GM12878 (cell line): ENCODE measurements around the gene PDE9A. TPM values are rescaled to one million over a fixed set of nuclear protein-coding genes. Genes with fewer than 3 reads are reported as not detected.

Experiments used
- ATAC-seq: fragments of 200-7000 bp; cut with Tn5 transposase; 3 replicates; pipeline ENCODE4 v1.9.1; 2020; ENCODE audit warnings: mild to moderate bottlenecking, moderate library complexity
- BruUV-seq: library from RNA; stranded (reverse); fragments of 400-500 nt; replicated peaks from 2 replicates; lab custom pipeline; 2021; lab: Mats Ljungman, UMichigan
- CTCF ChIA-PET: fragments of 300-600 bp; sonication (Branson Sonifier 250); formaldehyde crosslinking; extraction: SDS; loops from one replicate; lab custom pipeline; 2021; ENCODE audit warnings: inconsistent platforms; lab: Yijun Ruan, JAX
- POLR2A ChIA-PET: fragments of 350-600 bp; formaldehyde crosslinking; extraction: SDS; loops from one replicate; lab custom pipeline; 2021; ENCODE audit warnings: inconsistent platforms; lab: Charles Lee
- RAD21 ChIA-PET: fragments of 300-600 bp; sonication (Branson Sonifier 250); formaldehyde crosslinking; loops from one replicate; lab custom pipeline; 2023; ENCODE audit warnings: antibody characterized with exemption; ENCODE audit not compliant: unreplicated experiment; lab: Charles Lee
- SMC1A ChIA-PET: fragments of 300-600 bp; sonication (Branson Sonifier 250); formaldehyde crosslinking; loops from one replicate; lab custom pipeline; 2023; ENCODE audit not compliant: unreplicated experiment, uncharacterized antibody; lab: Charles Lee
- DNase-seq: peaks from one replicate; pipeline ENCODE4 v3.0.0-alpha.2; 2011; ENCODE audit warnings: low read depth, low spot score
- FAIRE-seq: peaks from 3 replicates; lab custom pipeline; 2011; peaks lifted over from hg19 to GRCh38; lab: Jason Lieb, UNC
- H2AFZ ChIP-seq: 2 replicates; pipeline ENCODE4 v1.6.0; 2011; ENCODE audit warnings: low read depth, low read length, control low read depth; ENCODE audit not compliant: control insufficient read depth
- H3K27ac ChIP-seq: 2 replicates; pipeline ENCODE4 v1.5.1; 2011; ENCODE audit warnings: control low read depth; ENCODE audit not compliant: control insufficient read depth, insufficient read depth
- H3K27me3 ChIP-seq, 2 experiments: replicated peaks in 1 of 2; 2 replicates each; pipeline versions ENCODE4 v1.6.0 to v1.6.1; 2011; ENCODE audit warnings: low read length in 1 of 2; ENCODE audit not compliant: control insufficient read depth in 2 of 2, insufficient read depth in 2 of 2
- H3K36me3 ChIP-seq, 2 experiments: 2 replicates each; pipeline ENCODE4 v1.5.1; 2011; ENCODE audit warnings: low read length in 1 of 2; ENCODE audit not compliant: control insufficient read depth in 2 of 2, insufficient read depth in 2 of 2
- H3K4me1 ChIP-seq: 2 replicates; pipeline ENCODE4 v1.6.1; 2011; ENCODE audit warnings: mild to moderate bottlenecking, low read length, moderate library complexity, mixed read lengths; ENCODE audit not compliant: control insufficient read depth, insufficient read depth
- H3K4me2 ChIP-seq: 2 replicates; pipeline ENCODE4 v1.6.0; 2011; ENCODE audit warnings: control low read depth; ENCODE audit not compliant: control insufficient read depth, insufficient read depth
- H3K4me3 ChIP-seq: fragments of 200-600 bp; sonication (generic); 2 replicates; pipeline ENCODE4 v1.5.1; 2016
- H3K79me2 ChIP-seq: 2 replicates; pipeline ENCODE4 v1.6.0; 2011; ENCODE audit warnings: low read length; ENCODE audit not compliant: control insufficient read depth, insufficient read depth
- H3K9ac ChIP-seq: 2 replicates; pipeline ENCODE4 v1.8.0; 2011; ENCODE audit warnings: low read length, control low read depth, mixed read lengths; ENCODE audit not compliant: control insufficient read depth, insufficient read depth
- H3K9me3 ChIP-seq: replicated peaks from 3 replicates; pipeline ENCODE4 v1.5.1; 2011; ENCODE audit warnings: mild to moderate bottlenecking, low read length; ENCODE audit not compliant: control insufficient read depth, insufficient read depth
- H4K20me1 ChIP-seq: 2 replicates; pipeline ENCODE4 v1.6.0; 2011; ENCODE audit not compliant: control insufficient read depth, insufficient read depth
- DPF2 ChIP-seq: fragments of 450-650 bp; IDR thresholded peaks from 2 replicates; pipeline ENCODE4 v1.6.1; 2017; ENCODE audit warnings: mild to moderate bottlenecking
- FOS ChIP-seq: IDR thresholded peaks from 3 replicates; pipeline ENCODE4 v1.6.1; 2011; ENCODE audit warnings: borderline replicate concordance; ENCODE audit not compliant: insufficient read length; ENCODE audit errors: extremely low read depth
- GABPA ChIP-seq: IDR thresholded peaks from 2 replicates; pipeline ENCODE4 v1.6.1; 2014; ENCODE audit warnings: antibody characterized with exemption, low read depth, mild to moderate bottlenecking, inconsistent platforms
- IRF4 ChIP-seq: IDR thresholded peaks from 2 replicates; pipeline ENCODE4 v1.6.1; 2011; ENCODE audit warnings: low read depth, low read length
- NR2C1 ChIP-seq: fragments of 450-650 bp; IDR thresholded peaks from 2 replicates; pipeline ENCODE4 v1.6.1; 2017; ENCODE audit warnings: antibody characterized with exemption, mild to moderate bottlenecking, moderate library complexity
- PAX5 ChIP-seq: IDR thresholded peaks from 2 replicates; pipeline ENCODE4 v1.6.1; 2011; ENCODE audit warnings: low read depth, low read length, borderline replicate concordance
- TBL1XR1 ChIP-seq: IDR thresholded peaks from 2 replicates; pipeline ENCODE4 v1.6.1; 2012; ENCODE audit warnings: low read depth, low read length, improper control_type of control experiment
- YBX1 ChIP-seq: fragments of 450-650 bp; IDR thresholded peaks from 2 replicates; pipeline ENCODE4 v1.6.1; 2016; ENCODE audit warnings: antibody characterized with exemption
- ZNF384 ChIP-seq: IDR thresholded peaks from 2 replicates; pipeline ENCODE4 v1.6.1; 2012; ENCODE audit warnings: low read depth, mild to moderate bottlenecking, low read length, improper control_type of control experiment, borderline replicate concordance
- WGBS: methylation state at CpG from one replicate; pipeline ENCODE4 v1.1.6; 2016; ENCODE audit warnings: low lambda C conversion rate; ENCODE audit not compliant: insufficient replicate concordance, insufficient coverage; ENCODE audit errors: missing lambda C conversion rate; 5-methylcytosine and 5-hydroxymethylcytosine counted together
- in situ Hi-C: fragments of 300-500 bp; cut with MboI; formaldehyde crosslinking; loops from 9 replicates; pipeline ENCODE4 v1.14.3; 2018; ENCODE audit warnings: mixed read lengths
- intact Hi-C: fragments of 100-400 bp; cut with micrococcal nuclease; formaldehyde crosslinking; loops from one replicate; pipeline ENCODE4 v1.14.2; 2022; ENCODE audit not compliant: unreplicated experiment
- polyA plus RNA-seq, 11 experiments: library from polyadenylated mRNA; depleted of rRNA in 4 of 11; unstranded in 6 of 11; stranded (reverse) in 5 of 11; fragments of >200 nt; fragmentation: Nextera tagmentation in 4 of 11; fragmentation: Illumina TruSeq in 1 of 11; extraction: Ambion mirVana in 4 of 11; extraction: Trizol in 1 of 11; gene quantifications; 1 replicate in 1 of 11; 2 replicates in 10 of 11; pipeline versions ENCODE4 v1.2.1 to v1.2.3, GENCODE V29; 2011 to 2016; ENCODE audit warnings: inconsistent platforms in 2 of 11, missing spikeins in 2 of 11, low read depth in 1 of 11
- total RNA-seq, 4 experiments: library from RNA; depleted of rRNA in 3 of 4; stranded (reverse); fragments of >200 nt in 3 of 4; fragmentation: Illumina TruSeq in 1 of 4; extraction: Trizol in 1 of 4; gene quantifications; 2 replicates each; pipeline versions ENCODE4 v1.2.1 to v1.2.3, GENCODE V29; 2013 to 2021
- TF ChIP-seq, protein P1 (sequence below): fragments of 150-350 bp; IDR thresholded peaks from 2 replicates; pipeline ENCODE4 v1.6.1; 2014; ENCODE audit warnings: mild to moderate bottlenecking, low read depth, low read length
- TF ChIP-seq, protein P2 (sequence below): fragments of 450-650 bp; IDR thresholded peaks from 2 replicates; pipeline ENCODE4 v1.6.1; 2016; ENCODE audit warnings: mild to moderate bottlenecking, moderate library complexity, borderline replicate concordance
- TF ChIP-seq, protein P3 (sequence below): fragments of 450-650 bp; IDR thresholded peaks from 2 replicates; pipeline ENCODE4 v1.6.1; 2017; ENCODE audit warnings: mild to moderate bottlenecking, moderate library complexity

Gene PDE9A
- total and polyA plus RNA-seq, 10 of the 15 experiments (the other 5 are each of a cell fraction or from before 2014, with no cell fraction given) = 0.08 to 0.45 (median 0.20) TPM; not detected in 1

DNA sequence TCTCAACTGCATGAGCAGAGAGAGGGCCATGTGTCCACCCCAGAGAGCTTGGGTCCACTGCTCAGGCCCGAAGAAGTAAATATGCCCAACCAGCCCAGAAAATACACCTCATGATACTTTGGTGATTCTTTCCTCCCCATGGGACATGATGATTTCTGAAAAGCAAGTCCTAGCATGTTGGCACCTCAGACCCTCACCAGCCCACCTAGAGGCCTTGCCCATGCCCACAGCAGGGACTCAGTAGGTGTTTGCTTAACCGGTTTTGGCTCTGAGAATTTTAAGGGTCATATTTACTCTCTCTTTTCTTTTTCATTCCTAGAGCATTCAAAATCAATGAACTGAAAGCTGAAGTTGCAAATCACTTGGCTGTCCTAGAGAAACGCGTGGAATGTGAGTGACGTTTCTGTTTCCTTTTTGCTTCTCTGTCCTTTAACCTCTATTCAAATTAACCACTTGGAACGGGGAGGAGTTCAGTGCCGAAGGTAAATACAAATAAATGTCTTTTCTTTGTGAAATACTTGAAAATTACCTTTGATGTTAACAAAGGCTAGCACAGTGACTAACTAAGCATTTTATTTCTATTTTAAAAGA, 79.7 kb downstream of the PDE9A start:
- BruUV-seq = no TSS peak
- intact Hi-C loops (no loop called here), in situ Hi-C loops (no loop called here)
- FAIRE-seq = no peak
- Histone ChIP-seq H3K9ac (no peak overlapping the region), H3K36me3 (no peaks in the 10 kb centered on the region), H4K20me1 (no peaks in the 10 kb centered on the region), H3K4me3 (no peak overlapping the region), H3K27ac (no peak overlapping the region), H3K9me3 (no peaks in the 10 kb centered on the region), H3K4me2 (no peak overlapping the region), H3K4me1 (peaks cover 6% of the 10 kb centered on the region; the same call in 1 of the 2 replicates), H3K27me3 (peaks cover 0 to 1% of the 10 kb centered on the region in 2 experiments; a peak in 1 of 4 replicates), H3K79me2 (no peaks in the 10 kb centered on the region), H2AFZ (no peak overlapping the region)
- ChIA-PET CTCF (no interaction called here), SMC1A (no interaction called here), RAD21 (no interaction called here), POLR2A (no interaction called here)
- no peak for ATAC-seq
- no peak for DNase-seq
- 34% methylated on average over 7 of the region's 7 CpGs for WGBS
- no peak for TF ChIP-seq TBL1XR1
- no peak for TF ChIP-seq FOS
- TF ChIP-seq, protein P1, sequence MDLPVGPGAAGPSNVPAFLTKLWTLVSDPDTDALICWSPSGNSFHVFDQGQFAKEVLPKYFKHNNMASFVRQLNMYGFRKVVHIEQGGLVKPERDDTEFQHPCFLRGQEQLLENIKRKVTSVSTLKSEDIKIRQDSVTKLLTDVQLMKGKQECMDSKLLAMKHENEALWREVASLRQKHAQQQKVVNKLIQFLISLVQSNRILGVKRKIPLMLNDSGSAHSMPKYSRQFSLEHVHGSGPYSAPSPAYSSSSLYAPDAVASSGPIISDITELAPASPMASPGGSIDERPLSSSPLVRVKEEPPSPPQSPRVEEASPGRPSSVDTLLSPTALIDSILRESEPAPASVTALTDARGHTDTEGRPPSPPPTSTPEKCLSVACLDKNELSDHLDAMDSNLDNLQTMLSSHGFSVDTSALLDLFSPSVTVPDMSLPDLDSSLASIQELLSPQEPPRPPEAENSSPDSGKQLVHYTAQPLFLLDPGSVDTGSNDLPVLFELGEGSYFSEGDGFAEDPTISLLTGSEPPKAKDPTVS = no peak
- TF ChIP-seq, protein P2, sequence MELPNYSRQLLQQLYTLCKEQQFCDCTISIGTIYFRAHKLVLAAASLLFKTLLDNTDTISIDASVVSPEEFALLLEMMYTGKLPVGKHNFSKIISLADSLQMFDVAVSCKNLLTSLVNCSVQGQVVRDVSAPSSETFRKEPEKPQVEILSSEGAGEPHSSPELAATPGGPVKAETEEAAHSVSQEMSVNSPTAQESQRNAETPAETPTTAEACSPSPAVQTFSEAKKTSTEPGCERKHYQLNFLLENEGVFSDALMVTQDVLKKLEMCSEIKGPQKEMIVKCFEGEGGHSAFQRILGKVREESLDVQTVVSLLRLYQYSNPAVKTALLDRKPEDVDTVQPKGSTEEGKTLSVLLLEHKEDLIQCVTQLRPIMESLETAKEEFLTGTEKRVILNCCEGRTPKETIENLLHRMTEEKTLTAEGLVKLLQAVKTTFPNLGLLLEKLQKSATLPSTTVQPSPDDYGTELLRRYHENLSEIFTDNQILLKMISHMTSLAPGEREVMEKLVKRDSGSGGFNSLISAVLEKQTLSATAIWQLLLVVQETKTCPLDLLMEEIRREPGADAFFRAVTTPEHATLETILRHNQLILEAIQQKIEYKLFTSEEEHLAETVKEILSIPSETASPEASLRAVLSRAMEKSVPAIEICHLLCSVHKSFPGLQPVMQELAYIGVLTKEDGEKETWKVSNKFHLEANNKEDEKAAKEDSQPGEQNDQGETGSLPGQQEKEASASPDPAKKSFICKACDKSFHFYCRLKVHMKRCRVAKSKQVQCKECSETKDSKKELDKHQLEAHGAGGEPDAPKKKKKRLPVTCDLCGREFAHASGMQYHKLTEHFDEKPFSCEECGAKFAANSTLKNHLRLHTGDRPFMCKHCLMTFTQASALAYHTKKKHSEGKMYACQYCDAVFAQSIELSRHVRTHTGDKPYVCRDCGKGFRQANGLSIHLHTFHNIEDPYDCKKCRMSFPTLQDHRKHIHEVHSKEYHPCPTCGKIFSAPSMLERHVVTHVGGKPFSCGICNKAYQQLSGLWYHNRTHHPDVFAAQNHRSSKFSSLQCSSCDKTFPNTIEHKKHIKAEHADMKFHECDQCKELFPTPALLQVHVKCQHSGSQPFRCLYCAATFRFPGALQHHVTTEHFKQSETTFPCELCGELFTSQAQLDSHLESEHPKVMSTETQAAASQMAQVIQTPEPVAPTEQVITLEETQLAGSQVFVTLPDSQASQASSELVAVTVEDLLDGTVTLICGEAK = no peak
- no peak for TF ChIP-seq ZNF384
- TF ChIP-seq, protein P3, sequence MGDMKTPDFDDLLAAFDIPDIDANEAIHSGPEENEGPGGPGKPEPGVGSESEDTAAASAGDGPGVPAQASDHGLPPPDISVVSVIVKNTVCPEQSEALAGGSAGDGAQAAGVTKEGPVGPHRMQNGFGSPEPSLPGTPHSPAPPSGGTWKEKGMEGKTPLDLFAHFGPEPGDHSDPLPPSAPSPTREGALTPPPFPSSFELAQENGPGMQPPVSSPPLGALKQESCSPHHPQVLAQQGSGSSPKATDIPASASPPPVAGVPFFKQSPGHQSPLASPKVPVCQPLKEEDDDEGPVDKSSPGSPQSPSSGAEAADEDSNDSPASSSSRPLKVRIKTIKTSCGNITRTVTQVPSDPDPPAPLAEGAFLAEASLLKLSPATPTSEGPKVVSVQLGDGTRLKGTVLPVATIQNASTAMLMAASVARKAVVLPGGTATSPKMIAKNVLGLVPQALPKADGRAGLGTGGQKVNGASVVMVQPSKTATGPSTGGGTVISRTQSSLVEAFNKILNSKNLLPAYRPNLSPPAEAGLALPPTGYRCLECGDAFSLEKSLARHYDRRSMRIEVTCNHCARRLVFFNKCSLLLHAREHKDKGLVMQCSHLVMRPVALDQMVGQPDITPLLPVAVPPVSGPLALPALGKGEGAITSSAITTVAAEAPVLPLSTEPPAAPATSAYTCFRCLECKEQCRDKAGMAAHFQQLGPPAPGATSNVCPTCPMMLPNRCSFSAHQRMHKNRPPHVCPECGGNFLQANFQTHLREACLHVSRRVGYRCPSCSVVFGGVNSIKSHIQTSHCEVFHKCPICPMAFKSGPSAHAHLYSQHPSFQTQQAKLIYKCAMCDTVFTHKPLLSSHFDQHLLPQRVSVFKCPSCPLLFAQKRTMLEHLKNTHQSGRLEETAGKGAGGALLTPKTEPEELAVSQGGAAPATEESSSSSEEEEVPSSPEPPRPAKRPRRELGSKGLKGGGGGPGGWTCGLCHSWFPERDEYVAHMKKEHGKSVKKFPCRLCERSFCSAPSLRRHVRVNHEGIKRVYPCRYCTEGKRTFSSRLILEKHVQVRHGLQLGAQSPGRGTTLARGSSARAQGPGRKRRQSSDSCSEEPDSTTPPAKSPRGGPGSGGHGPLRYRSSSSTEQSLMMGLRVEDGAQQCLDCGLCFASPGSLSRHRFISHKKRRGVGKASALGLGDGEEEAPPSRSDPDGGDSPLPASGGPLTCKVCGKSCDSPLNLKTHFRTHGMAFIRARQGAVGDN = no peak
- no peak for TF ChIP-seq IRF4
- no peak for TF ChIP-seq NR2C1
- TF ChIP-seq GABPA = no peak
- no peak for TF ChIP-seq DPF2
- no peak for TF ChIP-seq PAX5
- no peak for TF ChIP-seq YBX1
